Endothelial cell of umbilical vein (primary cell): ENCODE results near the gene NLGN2. TPM values are rescaled to one million over a fixed set of nuclear protein-coding genes. Genes with fewer than 3 reads are reported as not detected.
A peak's percentile ranks its signal among the peaks of the same experiment; 100 is the strongest.

Experiments
- BruUV-seq: library from RNA; stranded (reverse); fragments of 400-500 nt; replicated peaks from 2 replicates; lab custom pipeline; 2021; lab: Mats Ljungman, UMichigan
- CTCF ChIA-PET: fragments of 300-600, 350-600 bp; sonication (Branson Sonifier 250); formaldehyde crosslinking; loops from one replicate; lab custom pipeline; 2021; ENCODE audit warnings: antibody characterized with exemption, inconsistent platforms; lab: Charles Lee
- POLR2A ChIA-PET: fragments of 300-600, 350-600 bp; sonication (Branson Sonifier 250); formaldehyde crosslinking; loops from one replicate; lab custom pipeline; 2021; ENCODE audit warnings: antibody characterized with exemption, inconsistent platforms; lab: Charles Lee
- DNase-seq: peaks from one replicate; pipeline ENCODE4 v3.0.0-alpha.2; 2011; ENCODE audit warnings: low read depth, low spot score
- FAIRE-seq: peaks from 2 replicates; lab custom pipeline; 2011; peaks lifted over from hg19 to GRCh38; lab: Jason Lieb, UNC
- H2AFZ ChIP-seq: 2 replicates; pipeline ENCODE4 v1.6.0; 2012; ENCODE audit warnings: low read depth, low read length, control low read depth, inconsistent platforms
- H3K27ac ChIP-seq: 2 replicates; pipeline ENCODE4 v1.5.1; 2011; ENCODE audit warnings: low read depth, mild to moderate bottlenecking, control low read depth, low read length, moderate library complexity; ENCODE audit not compliant: insufficient read depth
- H3K27me3 ChIP-seq, 2 experiments: 2 replicates each; pipeline versions ENCODE4 v1.6.0 to v1.6.1; 2011; ENCODE audit warnings: low read length in 2 of 2, mixed read lengths in 1 of 2; ENCODE audit not compliant: control insufficient read depth in 2 of 2, insufficient read depth in 2 of 2
- H3K36me3 ChIP-seq, 2 experiments: 2 replicates in 1 of 2; 3 replicates in 1 of 2; pipeline ENCODE4 v1.5.1; 2011; ENCODE audit warnings: low read length in 2 of 2, mild to moderate bottlenecking in 1 of 2, moderate library complexity in 1 of 2; ENCODE audit not compliant: control insufficient read depth in 2 of 2, insufficient read depth in 2 of 2; ENCODE audit errors: extremely low read depth in 1 of 2
- H3K4me1 ChIP-seq: 3 replicates; pipeline ENCODE4 v1.5.1; 2011; ENCODE audit warnings: mild to moderate bottlenecking, low read length; ENCODE audit not compliant: control insufficient read depth, insufficient read depth; ENCODE audit errors: extremely low read depth
- H3K4me2 ChIP-seq: 2 replicates; pipeline ENCODE4 v1.6.1; 2011; ENCODE audit warnings: low read length, control low read depth, mixed read lengths; ENCODE audit not compliant: insufficient read depth
- H3K4me3 ChIP-seq, 3 experiments: fragments of 200-600 bp in 1 of 3; sonication (generic), shearing (Covaris generic) in 1 of 3; replicated peaks in 1 of 3; 2 replicates each; pipeline ENCODE4 v1.5.1; 2011 to 2016; ENCODE audit warnings: control low read depth in 3 of 3, low read length in 3 of 3, mild to moderate bottlenecking in 2 of 3, inconsistent platforms in 1 of 3, low read depth in 1 of 3, moderate library complexity in 1 of 3; ENCODE audit not compliant: insufficient read depth in 1 of 3
- H3K79me2 ChIP-seq: 2 replicates; pipeline ENCODE4 v1.6.0; 2012; ENCODE audit warnings: low read length, inconsistent platforms; ENCODE audit not compliant: control insufficient read depth, insufficient read depth
- H3K9ac ChIP-seq: replicated peaks from 2 replicates; pipeline ENCODE3; 2011; ENCODE audit warnings: low read length, control low read depth; ENCODE audit not compliant: insufficient read depth; ENCODE audit errors: extremely low read depth
- H3K9me1 ChIP-seq: replicated peaks from 3 replicates; pipeline ENCODE4 v1.6.0; 2011; ENCODE audit warnings: mild to moderate bottlenecking, low read length; ENCODE audit not compliant: control insufficient read depth, insufficient read depth; ENCODE audit errors: extremely low read depth
- H3K9me3 ChIP-seq: replicated peaks from 2 replicates; pipeline ENCODE4 v1.5.1; 2012; ENCODE audit warnings: low read length, inconsistent platforms; ENCODE audit not compliant: control insufficient read depth, insufficient read depth
- H4K20me1 ChIP-seq: replicated peaks from 2 replicates; pipeline ENCODE3; 2011; ENCODE audit warnings: mild to moderate bottlenecking, low read length; ENCODE audit not compliant: control insufficient read depth, insufficient read depth; ENCODE audit errors: extremely low read depth
- CTCF ChIP-seq, 2 donors: IDR thresholded peaks; 1 replicate in 1 of 2; 2 replicates in 1 of 2; pipeline ENCODE4 v1.5.1; 2011; ENCODE audit warnings: low read length in 2 of 2, mild to moderate bottlenecking in 2 of 2, moderate library complexity in 2 of 2, control low read depth in 1 of 2, inconsistent platforms in 1 of 2, low read depth in 1 of 2; ENCODE audit not compliant: insufficient read depth in 1 of 2; ENCODE audit errors: extremely low read depth in 1 of 2
- EZH2 ChIP-seq: IDR thresholded peaks from 2 replicates; pipeline ENCODE4 v1.6.1; 2012; ENCODE audit warnings: borderline replicate concordance, low read depth, mild to moderate bottlenecking, moderate library complexity, low read length, inconsistent platforms; ENCODE audit not compliant: severe bottlenecking
- FOS ChIP-seq: IDR thresholded peaks from 2 replicates; pipeline ENCODE4 v1.6.1; 2011; ENCODE audit warnings: mild to moderate bottlenecking, low read length, moderate library complexity, borderline replicate concordance; ENCODE audit not compliant: insufficient read depth
- GATA2 ChIP-seq: IDR thresholded peaks from 2 replicates; pipeline ENCODE4 v1.7.0; 2011; ENCODE audit warnings: low read depth, mild to moderate bottlenecking, moderate library complexity, mixed read lengths, low read length; ENCODE audit not compliant: insufficient read length, insufficient read depth
- JUN ChIP-seq: IDR thresholded peaks from 2 replicates; pipeline ENCODE4 v1.6.1; 2011; ENCODE audit warnings: borderline replicate concordance, low read depth; ENCODE audit not compliant: insufficient read length, insufficient read depth
- MYC ChIP-seq: IDR thresholded peaks from one replicate; pipeline ENCODE4 v1.6.1; 2011; ENCODE audit warnings: mild to moderate bottlenecking, low read depth, low read length
- POLR2A ChIP-seq: IDR thresholded peaks from 2 replicates; pipeline ENCODE4 v1.6.1; 2012; ENCODE audit warnings: low read depth, mild to moderate bottlenecking, control low read depth, low read length
- POLR2AphosphoS5 ChIP-seq: IDR thresholded peaks from 2 replicates; pipeline ENCODE4 v1.6.1; 2012; ENCODE audit warnings: low read depth, mild to moderate bottlenecking, control low read depth, low read length, moderate library complexity; ENCODE audit not compliant: insufficient read depth
- dilution Hi-C: fragments of 300-500 bp; cut with MboI; formaldehyde crosslinking; loops from one replicate; pipeline ENCODE4 v1.15.0; 2019; ENCODE audit warnings: low sequenced_read_pairs; ENCODE audit not compliant: extremely low pct_ligation_motif_present
- intact Hi-C: fragments of 100-400 bp; cut with micrococcal nuclease; formaldehyde crosslinking; loops from one replicate; pipeline ENCODE4 v1.10.0; 2022
- polyA plus RNA-seq, 4 experiments: library from polyadenylated mRNA; depleted of rRNA in 3 of 4; stranded (reverse) in 3 of 4; unstranded in 1 of 4; fragments of >200 nt; gene quantifications; 2 replicates each; pipeline versions ENCODE4 v1.2.1 to v1.2.3, GENCODE V29; 2011 to 2012; ENCODE audit warnings: missing spikeins in 1 of 4
- total RNA-seq: library from RNA; stranded (reverse); gene quantifications from 2 replicates; pipeline ENCODE4 v1.2.3, GENCODE V29; 2021

The NLGN2 gene
- total and polyA plus RNA-seq, 2 donors (not counting 3 experiments of a cell fraction or from before 2014, with no cell fraction given) = 15.4 to 25.9 TPM

GRCh38 chr17:7436556-7437368 is 29.1 kb downstream of the NLGN2 start:
- Histone ChIP-seq H3K4me1 (peaks cover 23% of the 10 kb centered on the region), H4K20me1 (no peaks in the 10 kb centered on the region), H3K4me3 (peak overlapping the region in 2 of 3 experiments; percentile 16 to 83), H3K9me3 (no peaks in the 10 kb centered on the region), H2AFZ (peak overlapping the region; percentile 48), H3K9me1 (no peaks in the 10 kb centered on the region), H3K4me2 (peak overlapping the region; percentile 94), H3K79me2 (no peaks in the 10 kb centered on the region), H3K36me3 (no peaks in the 10 kb centered on the region), H3K27ac (no peak overlapping the region), H3K9ac (peak overlapping the region; percentile 46), H3K27me3 (peaks cover 20 to 28% of the 10 kb centered on the region in 2 experiments)
- no TSS peak for BruUV-seq
- peak; percentile 87 for TF ChIP-seq POLR2AphosphoS5
- peak; percentile 27 for TF ChIP-seq POLR2A
- TF ChIP-seq EZH2 = no peak
- TF ChIP-seq MYC = peak; percentile 63
- TF ChIP-seq GATA2 = no peak
- TF ChIP-seq CTCF (IDR thresholded peaks at IDR 0.05; ENCODE audit: extremely low read depth in 1 of 2, insufficient read depth in 1 of 2, low read depth in 1 of 2, low read length in 2 of 2) = peak; percentile 79 to 88
- no peak for TF ChIP-seq FOS
- TF ChIP-seq JUN = peak; percentile 57
- ChIA-PET CTCF (interaction anchor here (0.7 to 4.4 kb wide), 44 partner anchors 9 to 391 kb away, joined by 3 to 70 read pairs (median 5); partner anchors contain the start of genes CHRNB1, MPDU1, NLGN2 and PLSCR3), POLR2A (interaction anchor here (0.8 to 1.7 kb wide), 3 partner anchors 9 to 48 kb away, joined by 3 to 8 read pairs (median 7); partner anchors contain the start of genes POLR2A and TMEM256)
- intact Hi-C loops = loop anchor here (1.0 to 5.0 kb wide), 5 partner anchors 18 to 251 kb away; partner anchors contain the start of genes CTDNEP1, ELP5, SENP3 and TP53
- DNase-seq (peak; percentile 81), FAIRE-seq (peak; percentile 63)
- dilution Hi-C loops = no loop called here
